ENCODE data around the gene SYNPR. TPM values are rescaled to one million over a fixed set of nuclear protein-coding genes. Genes with fewer than 3 reads are reported as not detected.

The SYNPR gene
- total RNA-seq, 6 experiments from 2014 or later = not detected

DNA sequence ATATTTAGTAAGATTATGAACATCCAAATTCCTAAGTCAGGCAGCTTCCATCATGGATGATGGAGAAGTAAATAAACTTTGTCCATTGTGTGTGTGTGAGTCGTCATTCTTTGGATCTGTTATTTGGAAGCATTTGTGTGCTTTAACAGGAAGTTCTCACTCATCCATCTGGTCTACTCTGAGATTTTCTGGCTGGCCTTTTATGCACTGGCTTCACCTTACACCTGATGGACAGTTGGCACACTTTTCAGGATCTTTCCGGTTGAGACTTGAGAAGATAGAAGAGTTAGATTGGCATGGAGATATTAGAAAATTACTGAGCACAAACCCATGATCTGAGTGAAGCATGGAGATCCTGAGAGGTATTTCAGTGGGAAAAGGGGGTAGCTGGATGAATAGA is 12.6 kb downstream of the SYNPR start:
- Mint-ChIP-seq H3K4me3 (no peak overlapping the region), H3K27ac (no peak overlapping the region), H3K36me3 (ENCODE audit: low read depth) (no peaks in the 10 kb centered on the region), H3K4me1 (ENCODE audit: low read depth) (no peaks in the 10 kb centered on the region), H3K9me3 (no peaks in the 10 kb centered on the region), H3K27me3 (ENCODE audit: insufficient read depth) (peaks cover 4% of the 10 kb centered on the region; the same call in 1 of the 2 replicates)
- TF ChIP-seq, protein P1, sequence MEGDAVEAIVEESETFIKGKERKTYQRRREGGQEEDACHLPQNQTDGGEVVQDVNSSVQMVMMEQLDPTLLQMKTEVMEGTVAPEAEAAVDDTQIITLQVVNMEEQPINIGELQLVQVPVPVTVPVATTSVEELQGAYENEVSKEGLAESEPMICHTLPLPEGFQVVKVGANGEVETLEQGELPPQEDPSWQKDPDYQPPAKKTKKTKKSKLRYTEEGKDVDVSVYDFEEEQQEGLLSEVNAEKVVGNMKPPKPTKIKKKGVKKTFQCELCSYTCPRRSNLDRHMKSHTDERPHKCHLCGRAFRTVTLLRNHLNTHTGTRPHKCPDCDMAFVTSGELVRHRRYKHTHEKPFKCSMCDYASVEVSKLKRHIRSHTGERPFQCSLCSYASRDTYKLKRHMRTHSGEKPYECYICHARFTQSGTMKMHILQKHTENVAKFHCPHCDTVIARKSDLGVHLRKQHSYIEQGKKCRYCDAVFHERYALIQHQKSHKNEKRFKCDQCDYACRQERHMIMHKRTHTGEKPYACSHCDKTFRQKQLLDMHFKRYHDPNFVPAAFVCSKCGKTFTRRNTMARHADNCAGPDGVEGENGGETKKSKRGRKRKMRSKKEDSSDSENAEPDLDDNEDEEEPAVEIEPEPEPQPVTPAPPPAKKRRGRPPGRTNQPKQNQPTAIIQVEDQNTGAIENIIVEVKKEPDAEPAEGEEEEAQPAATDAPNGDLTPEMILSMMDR (IDR thresholded peaks at IDR 0.05) = no peak
- DNase-seq = no peak

DNA sequence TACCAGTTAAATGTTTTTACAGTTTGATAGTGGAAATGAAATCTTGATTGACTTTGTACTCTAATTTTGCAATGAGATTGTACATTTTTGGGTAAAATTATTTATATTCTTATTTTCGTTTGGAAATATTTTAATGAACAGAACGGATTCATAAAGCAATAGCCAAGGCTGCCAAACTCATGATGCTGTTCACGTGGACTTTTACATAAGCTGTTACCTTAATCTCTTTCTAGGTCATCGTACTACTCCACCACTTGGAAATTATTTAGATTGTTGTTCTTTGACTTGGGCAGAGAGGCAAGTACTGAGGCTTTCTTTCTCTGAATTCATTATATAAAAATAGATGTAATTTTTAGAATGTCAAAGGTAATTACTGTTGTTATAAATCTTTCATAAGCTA is 16.2 kb downstream of the SYNPR start:
- Mint-ChIP-seq H3K9me3 (peaks cover 5% of the 10 kb centered on the region), H3K36me3 (ENCODE audit: low read depth) (no peaks in the 10 kb centered on the region), H3K27me3 (ENCODE audit: insufficient read depth) (no peaks in the 10 kb centered on the region), H3K27ac (no peak overlapping the region), H3K4me1 (ENCODE audit: low read depth) (no peaks in the 10 kb centered on the region), H3K4me3 (no peak overlapping the region)
- no peak for DNase-seq
- TF ChIP-seq, protein P1 (IDR thresholded peaks at IDR 0.05) = no peak

DNA sequence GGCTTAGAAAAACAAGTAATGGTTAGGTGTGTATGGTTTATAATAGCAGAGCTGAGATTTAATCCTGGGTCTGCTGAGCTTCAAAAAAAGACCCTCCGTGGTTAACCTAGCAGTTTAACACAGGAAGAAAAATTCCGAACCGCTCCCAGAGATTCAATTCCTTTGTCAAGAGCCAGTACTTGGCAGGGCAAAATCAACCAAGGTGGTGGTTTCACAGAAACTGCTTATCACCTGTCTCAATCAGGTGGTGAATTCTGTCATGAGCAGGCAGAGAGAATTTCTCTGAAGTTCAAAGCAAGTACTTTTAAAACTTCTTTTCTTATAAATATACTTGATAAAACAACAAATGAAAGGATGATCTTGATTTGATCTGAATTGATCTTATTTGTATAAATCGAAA is 17.2 kb downstream of the SYNPR start:
- Mint-ChIP-seq H3K9me3 (peaks cover 5% of the 10 kb centered on the region), H3K4me3 (no peak overlapping the region), H3K36me3 (ENCODE audit: low read depth) (no peaks in the 10 kb centered on the region), H3K27me3 (ENCODE audit: insufficient read depth) (peaks cover 3% of the 10 kb centered on the region; the same call in 1 of the 2 replicates), H3K4me1 (ENCODE audit: low read depth) (no peaks in the 10 kb centered on the region), H3K27ac (no peak overlapping the region)
- no peak for DNase-seq
- TF ChIP-seq, protein P1 (IDR thresholded peaks at IDR 0.05) = no peak

DNA sequence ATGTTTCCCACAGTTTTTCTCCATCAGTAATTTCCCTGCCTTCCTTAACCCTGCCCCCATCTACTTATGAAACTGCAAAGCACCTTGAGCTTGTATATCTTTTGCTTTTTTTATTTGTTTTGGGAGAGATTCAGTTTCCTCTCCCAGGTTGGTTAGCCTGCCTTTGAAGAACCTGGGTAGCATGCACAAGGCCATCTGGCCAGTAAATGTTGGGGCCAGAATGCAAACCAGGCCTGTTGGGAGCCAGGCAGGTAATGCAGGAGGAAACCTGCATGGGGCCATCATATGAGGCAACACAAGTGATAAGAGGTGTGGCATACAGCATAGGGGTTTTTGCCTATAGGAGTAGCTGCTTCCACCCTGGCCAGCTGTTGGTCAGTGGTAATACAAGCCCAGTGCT is 17.7 kb downstream of the SYNPR start:
- H3K4me1 Mint-ChIP-seq (ENCODE audit: low read depth) = no peaks in the 10 kb centered on the region
- H3K27me3 Mint-ChIP-seq (ENCODE audit: insufficient read depth) = peaks cover 3% of the 10 kb centered on the region; the same call in 1 of the 2 replicates
- no peak overlapping the region for H3K27ac Mint-ChIP-seq
- no peaks in the 10 kb centered on the region for H3K36me3 Mint-ChIP-seq (ENCODE audit: low read depth)
- peaks cover 5% of the 10 kb centered on the region for H3K9me3 Mint-ChIP-seq
- no peak overlapping the region for H3K4me3 Mint-ChIP-seq
- DNase-seq = no peak
- TF ChIP-seq, protein P1 (IDR thresholded peaks at IDR 0.05) = no peak

DNA sequence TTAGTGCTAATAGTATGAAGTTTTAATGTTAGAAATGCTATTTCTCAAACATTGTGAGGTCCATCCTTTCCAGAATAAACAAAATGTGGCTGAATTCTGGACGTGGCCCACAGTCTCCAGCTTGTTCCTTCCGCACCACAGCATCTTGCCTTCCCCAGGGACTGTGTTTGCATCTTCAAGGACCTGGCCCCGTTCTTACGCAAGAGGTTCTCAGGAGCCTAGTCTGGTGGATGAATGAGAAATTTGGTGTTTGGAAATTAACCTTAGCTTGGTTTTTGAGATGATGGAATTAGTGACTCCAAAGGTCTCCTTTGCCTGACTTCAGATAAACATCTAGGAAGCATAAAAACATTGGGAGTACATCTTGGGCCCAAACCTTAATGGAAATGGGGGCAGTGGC is 18.1 kb downstream of the SYNPR start:
- no peak overlapping the region for H3K27ac Mint-ChIP-seq

More for the DNA sequence above, 18.1 kb downstream of the SYNPR start:
- Mint-ChIP-seq H3K4me1 (ENCODE audit: low read depth) (no peaks in the 10 kb centered on the region), H3K9me3 (peaks cover 5% of the 10 kb centered on the region), H3K36me3 (ENCODE audit: low read depth) (no peaks in the 10 kb centered on the region), H3K4me3 (no peak overlapping the region), H3K27me3 (ENCODE audit: insufficient read depth) (peaks cover 3% of the 10 kb centered on the region; the same call in 1 of the 2 replicates)
- no peak for DNase-seq
- TF ChIP-seq, protein P1 (IDR thresholded peaks at IDR 0.05) = no peak
